Gastroesophageal sphincter (tissue), 4 donors: ENCODE results near the gene FOXF1. TPM values are rescaled to one million over a fixed set of nuclear protein-coding genes. Genes with fewer than 3 reads are reported as not detected.

Experiments used
- ATAC-seq: fragments of 150-250 bp; one replicate; pipeline ENCODE4 v1.9.1; 2016; ENCODE audit warnings: mild to moderate bottlenecking, moderate library complexity
- H3K27ac ChIP-seq, 4 donors: fragments of 200-600 bp; sonication (generic) in 3 of 4; 1 replicate in 3 of 4; 2 replicates in 1 of 4; pipeline ENCODE4 v1.5.1; 2016 to 2019
- H3K27me3 ChIP-seq: fragments of 200-600 bp; sonication (generic); one replicate; pipeline ENCODE4 v1.5.1; 2019
- H3K36me3 ChIP-seq, 2 donors: fragments of 200-600 bp; sonication (generic); one replicate each; pipeline ENCODE4 v1.5.1; 2019; ENCODE audit warnings: control low read depth in 1 of 2
- H3K4me1 ChIP-seq, 3 donors: fragments of 200-600 bp; sonication (generic); 1 replicate in 2 of 3; 2 replicates in 1 of 3; pipeline ENCODE4 v1.5.1; 2016 to 2019; ENCODE audit warnings: control low read depth in 2 of 3
- H3K4me3 ChIP-seq, 2 donors: fragments of 200-600 bp; sonication (generic); one replicate each; pipeline ENCODE4 v1.5.1; 2019; ENCODE audit warnings: mild to moderate bottlenecking in 1 of 2, moderate library complexity in 1 of 2
- H3K9me3 ChIP-seq, 3 donors: fragments of 200-600 bp; sonication (generic); one replicate each; pipeline ENCODE4 v1.5.1; 2017 to 2019; ENCODE audit warnings: control low read depth in 2 of 3
- CTCF ChIP-seq, 4 experiments: fragments of 200-600 bp in 2 of 4; fragments of 450-650 bp in 2 of 4; sonication (generic) in 1 of 4; IDR thresholded peaks; one replicate each; pipeline ENCODE4 v1.5.1; 2017 to 2019; ENCODE audit warnings: antibody characterized with exemption in 4 of 4, mild to moderate bottlenecking in 2 of 4, moderate library complexity in 2 of 4
- EP300 ChIP-seq: sonication (generic); formaldehyde crosslinking; IDR thresholded peaks from one replicate; pipeline ENCODE4 v1.6.1; 2017; ENCODE audit warnings: antibody characterized with exemption, mild to moderate bottlenecking
- POLR2A ChIP-seq, 2 donors: fragments of 450-650 bp; IDR thresholded peaks; one replicate each; pipeline ENCODE4 v1.6.1; 2017; ENCODE audit warnings: antibody characterized with exemption in 2 of 2, mild to moderate bottlenecking in 2 of 2, moderate library complexity in 1 of 2
- POLR2AphosphoS5 ChIP-seq: sonication (generic); formaldehyde crosslinking; IDR thresholded peaks from one replicate; pipeline ENCODE4 v1.6.1; 2017; ENCODE audit warnings: antibody characterized with exemption
- WGBS, 2 donors: methylation state at CpG; one replicate each; pipeline ENCODE4 v1.1.5; 2018; ENCODE audit warnings: low coverage in 1 of 2; 5-methylcytosine and 5-hydroxymethylcytosine counted together
- total RNA-seq, 4 donors: library from RNA; depleted of rRNA; stranded (reverse); fragments of >200 nt; gene quantifications; one replicate each; pipeline ENCODE4 v1.1.0, GENCODE V29; 2016

The FOXF1 gene
- total RNA-seq, 4 donors from 2014 or later = 39.7 to 81.1 (median 59.3) TPM

- H3K27me3 ChIP-seq = peaks cover 37% of the 10 kb centered on the region
- 55% methylated on average over 3 of the region's 17 CpGs; no CpG with 5 or more reads in 1 of the 2 donors for WGBS, 2 donors
- H3K9me3 ChIP-seq = no peaks in the 10 kb centered on the region
- peaks cover 0 to 31% (median 0%) of the 10 kb centered on the region in 3 donors for H3K4me1 ChIP-seq
- no peak for ATAC-seq
- TF ChIP-seq POLR2AphosphoS5 = no peak
- TF ChIP-seq CTCF (IDR thresholded peaks at IDR 0.05) = no peak
- peak overlapping the region; percentile 70 to 77 for H3K4me3 ChIP-seq
- H3K27ac ChIP-seq = peak overlapping the region in 2 of 4 donors; percentile 89 to 91
- peaks cover 0 to 21% of the 10 kb centered on the region in 2 donors for H3K36me3 ChIP-seq
These were observed 45.4 kb downstream of the FOXF1 start for GRCh38 chr16:86555704-86556075.

GRCh38 chr16:86556576-86556975 is 46.2 kb downstream of the FOXF1 start:
- no peak for ATAC-seq
- Histone ChIP-seq H3K4me3 (no peak overlapping the region), H3K4me1 (peaks cover 0 to 31% (median 0%) of the 10 kb centered on the region in 3 donors), H3K27me3 (peaks cover 46% of the 10 kb centered on the region), H3K27ac (no peak overlapping the region), H3K9me3 (no peaks in the 10 kb centered on the region), H3K36me3 (peaks cover 0 to 13% of the 10 kb centered on the region in 2 donors)
- TF ChIP-seq EP300 = no peak
- no peak for TF ChIP-seq CTCF (IDR thresholded peaks at IDR 0.05)
- no peak for TF ChIP-seq POLR2A (IDR thresholded peaks at IDR 0.05)
- no peak for TF ChIP-seq POLR2AphosphoS5
- WGBS, 2 donors = 63% methylated on average over 2 of the region's 5 CpGs; no CpG with 5 or more reads in 1 of the 2 donors

GRCh38 chr16:86557587-86557986 is 47.3 kb downstream of the FOXF1 start:
- H3K9me3 ChIP-seq = no peaks in the 10 kb centered on the region
- no peak overlapping the region for H3K4me3 ChIP-seq
- no peak for ATAC-seq
- WGBS, 2 donors = 58 to 77% methylated on average over 4 of the region's 4 CpGs
- H3K27ac ChIP-seq = no peak overlapping the region
- TF ChIP-seq POLR2AphosphoS5 (no peak), POLR2A (IDR thresholded peaks at IDR 0.05) (no peak), CTCF (IDR thresholded peaks at IDR 0.05) (no peak), EP300 (no peak)
- H3K27me3 ChIP-seq = peaks cover 56% of the 10 kb centered on the region
- peaks cover 0 to 6% of the 10 kb centered on the region in 2 donors for H3K36me3 ChIP-seq
- peaks cover 0 to 29% (median 0%) of the 10 kb centered on the region in 3 donors for H3K4me1 ChIP-seq

DNA sequence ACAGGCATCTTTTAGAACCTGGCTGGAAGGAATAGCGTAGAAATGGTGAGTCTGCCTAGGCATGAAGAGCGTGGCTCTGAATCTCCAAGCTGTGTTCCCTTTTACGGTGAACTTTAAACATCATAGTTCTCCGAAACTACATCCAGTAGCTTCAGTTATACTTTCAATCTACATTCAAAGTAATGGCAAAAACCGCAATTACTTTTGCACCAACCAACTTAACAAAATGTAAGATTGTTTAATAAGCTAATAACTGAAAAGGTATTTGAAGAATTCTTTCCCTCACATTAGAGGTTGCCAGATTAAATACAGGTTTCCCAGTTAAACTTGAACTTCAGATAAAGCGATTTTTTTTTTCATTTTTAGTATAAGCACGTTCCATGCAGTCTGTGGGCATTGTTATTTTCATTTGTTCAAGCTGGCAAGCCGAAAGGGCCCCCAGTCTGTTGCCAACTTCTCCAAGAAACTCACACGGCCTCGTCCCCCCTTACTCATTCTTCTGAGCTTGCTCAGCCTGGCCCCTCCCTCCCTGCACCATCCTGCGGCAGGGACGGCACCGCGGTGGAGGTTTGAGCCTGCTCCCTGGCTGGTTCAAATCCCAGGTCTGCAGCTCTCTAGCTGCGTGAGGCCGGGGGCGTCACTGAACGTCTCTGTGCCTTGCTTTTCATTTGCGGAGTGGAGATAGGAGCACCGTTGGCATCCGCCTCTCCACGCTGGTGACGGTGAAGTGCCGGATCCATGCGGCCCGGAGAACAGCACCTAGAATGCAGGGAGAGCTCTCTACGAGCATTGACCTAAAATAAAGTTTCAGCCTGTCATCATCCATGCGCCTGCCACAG is 48.2 kb downstream of the FOXF1 start:
- TF ChIP-seq POLR2AphosphoS5 (no peak), POLR2A (IDR thresholded peaks at IDR 0.05) (no peak), CTCF (IDR thresholded peaks at IDR 0.05) (no peak), EP300 (no peak)
- H3K27ac ChIP-seq = no peak overlapping the region
- no peak for ATAC-seq
- 55 to 62% methylated on average over 9 to 12 of the region's 28 CpGs for WGBS, 2 donors
- peaks cover 0 to 25% (median 0%) of the 10 kb centered on the region in 3 donors for H3K4me1 ChIP-seq
- H3K27me3 ChIP-seq = peaks cover 63% of the 10 kb centered on the region
- H3K9me3 ChIP-seq = no peaks in the 10 kb centered on the region
- no peaks in the 10 kb centered on the region for H3K36me3 ChIP-seq
- no peak overlapping the region for H3K4me3 ChIP-seq
